ENCODE results near the gene TSN.

- TF ChIP-seq CTCF (IDR thresholded peaks at IDR 0.05) (no peak), ZFX (IDR thresholded peaks at IDR 0.05; ENCODE audit: borderline replicate concordance) (no peak)
Measured at GRCh38 chr2:121716126-121716525, 39.3 kb upstream of the TSN start.

All from 22Rv1 (cell line).